GM19099 (cell line): ENCODE data around the gene NR6A1.

Experiments used
- POLR2A ChIP-seq: IDR thresholded peaks from 3 replicates; pipeline ENCODE4 v1.6.1; 2011; ENCODE audit warnings: low read depth; ENCODE audit not compliant: insufficient read length; ENCODE audit errors: extremely low read depth

Gene NR6A1

GRCh38 chr9:124739360-124739759 is 31.8 kb downstream of the NR6A1 start:
- TF ChIP-seq POLR2A = no peak

GRCh38 chr9:124735121-124735520 is 36.0 kb downstream of the NR6A1 start:
- no peak for TF ChIP-seq POLR2A

- TF ChIP-seq POLR2A = no peak
Measured at GRCh38 chr9:124733964-124734740, 37.0 kb downstream of the NR6A1 start.

- TF ChIP-seq POLR2A = no peak
Measured at GRCh38 chr9:124730772-124731171, 40.3 kb downstream of the NR6A1 start.

GRCh38 chr9:124726886-124727285 is 44.2 kb downstream of the NR6A1 start:
- no peak for TF ChIP-seq POLR2A

GRCh38 chr9:124725068-124725452 is 46.1 kb downstream of the NR6A1 start:
- TF ChIP-seq POLR2A = no peak

GRCh38 chr9:124724415-124725067 is 46.6 kb downstream of the NR6A1 start:
- TF ChIP-seq POLR2A = no peak

- no peak for TF ChIP-seq POLR2A
Measured at GRCh38 chr9:124723352-124723751, 47.8 kb downstream of the NR6A1 start.

GRCh38 chr9:124721109-124721906 is 49.8 kb downstream of the NR6A1 start:
- TF ChIP-seq POLR2A = no peak

- no peak for TF ChIP-seq POLR2A
Measured at GRCh38 chr9:124720429-124721108, 50.5 kb downstream of the NR6A1 start.

GRCh38 chr9:124718928-124719327 is 52.2 kb downstream of the NR6A1 start:
- no peak for TF ChIP-seq POLR2A

GRCh38 chr9:124717597-124717996 is 53.5 kb downstream of the NR6A1 start:
- no peak for TF ChIP-seq POLR2A

- no peak for TF ChIP-seq POLR2A
Measured at GRCh38 chr9:124716808-124717207, 54.3 kb downstream of the NR6A1 start.

- no peak for TF ChIP-seq POLR2A
Measured at GRCh38 chr9:124710766-124711165, 60.3 kb downstream of the NR6A1 start.

GRCh38 chr9:124709292-124709690 is 61.8 kb downstream of the NR6A1 start:
- TF ChIP-seq POLR2A = no peak
